Activated CD4-positive, alpha-beta memory T cell treated with anti-CD3 and anti-CD28 coated beads, Interleukin-2, amount 10 ng/mL, durations not matched to agents 7 days and 5 days (primary cell): ENCODE measurements around the gene CACNA2D3. TPM values are rescaled to one million over a fixed set of nuclear protein-coding genes. Genes with fewer than 3 reads are reported as not detected.

Experiments
- CTCF ChIA-PET: fragments of 350-600 bp; sonication (Branson Sonifier 250); formaldehyde crosslinking; loops from one replicate; lab custom pipeline; 2021; ENCODE audit warnings: antibody characterized with exemption, inconsistent platforms; lab: Charles Lee
- POLR2A ChIA-PET: fragments of 350-600 bp; sonication (Branson Sonifier 250); formaldehyde crosslinking; loops from one replicate; lab custom pipeline; 2021; ENCODE audit warnings: antibody characterized with exemption; lab: Charles Lee
- DNase-seq: peaks from one replicate; pipeline ENCODE4 v3.0.0-alpha.2; 2020
- H3K27ac Mint-ChIP-seq: one replicate; pipeline ENCODE4 v1.8.0; 2021; ENCODE audit warnings: mild to moderate bottlenecking, mixed read lengths
- H3K27me3 Mint-ChIP-seq: one replicate; pipeline ENCODE4 v1.8.0; 2021; ENCODE audit warnings: mixed read lengths
- H3K36me3 Mint-ChIP-seq: one replicate; pipeline ENCODE4 v1.8.0; 2021; ENCODE audit warnings: low read depth, mixed read lengths
- H3K4me1 Mint-ChIP-seq: one replicate; pipeline ENCODE4 v1.8.0; 2021; ENCODE audit warnings: mixed read lengths
- H3K4me3 Mint-ChIP-seq: one replicate; pipeline ENCODE4 v1.8.0; 2021; ENCODE audit warnings: mild to moderate bottlenecking, mixed read lengths
- H3K9me3 Mint-ChIP-seq: one replicate; pipeline ENCODE4 v1.8.0; 2021; ENCODE audit warnings: mixed read lengths
- total RNA-seq, 2 experiments: library from RNA; stranded (reverse); gene quantifications; one replicate each; pipeline ENCODE4 v1.2.3, GENCODE V29; 2021

Gene CACNA2D3
- total RNA-seq: not detected

DNA sequence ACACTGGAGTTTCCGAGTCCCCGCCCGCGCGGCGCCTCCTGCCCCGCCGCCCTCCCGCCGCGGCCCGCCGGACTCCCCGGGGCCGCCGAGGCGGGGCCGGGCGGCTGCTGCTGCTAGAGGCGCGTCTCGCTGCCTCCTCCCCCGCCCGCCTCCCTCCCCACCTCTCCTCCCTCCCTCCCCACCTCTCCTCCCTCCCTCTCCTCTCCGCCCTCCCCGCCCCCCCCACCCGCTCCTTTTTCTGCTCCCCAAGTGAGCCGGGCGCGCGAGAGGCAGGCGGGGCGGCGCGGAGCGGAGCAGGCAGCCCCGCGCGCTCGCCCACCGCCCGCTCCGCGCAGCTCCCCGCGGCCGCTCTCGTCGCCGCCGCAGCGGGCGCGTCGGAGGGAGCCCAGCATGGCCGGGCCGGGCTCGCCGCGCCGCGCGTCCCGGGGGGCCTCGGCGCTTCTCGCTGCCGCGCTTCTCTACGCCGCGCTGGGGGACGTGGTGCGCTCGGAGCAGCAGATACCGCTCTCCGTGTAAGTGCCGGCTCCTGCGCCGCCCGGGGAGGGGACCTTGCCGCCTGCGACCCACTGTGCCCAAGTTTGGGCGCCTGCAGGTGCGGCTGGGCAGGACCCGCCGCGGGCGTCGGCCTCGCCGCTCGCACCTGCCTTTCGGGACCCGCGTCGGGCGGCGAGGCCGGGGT, at the start of gene CACNA2D3:
Gene CACNA2D3 (plus strand): TSS at position 229 of the 679 bp plus-strand sequence.
- peaks cover 2% of the 10 kb centered on the region for H3K36me3 Mint-ChIP-seq
- no peaks in the 10 kb centered on the region for H3K9me3 Mint-ChIP-seq
- CTCF ChIA-PET: no interaction called here
- no peak within 1 kb of the TSS for H3K4me3 Mint-ChIP-seq
- DNase-seq: no peak
- H3K4me1 Mint-ChIP-seq: peaks cover 1% of the 10 kb centered on the region
- POLR2A ChIA-PET: no interaction called here
- no peak within 1 kb of the TSS for H3K27ac Mint-ChIP-seq
- peaks cover 49% of the 10 kb centered on the region for H3K27me3 Mint-ChIP-seq

DNA sequence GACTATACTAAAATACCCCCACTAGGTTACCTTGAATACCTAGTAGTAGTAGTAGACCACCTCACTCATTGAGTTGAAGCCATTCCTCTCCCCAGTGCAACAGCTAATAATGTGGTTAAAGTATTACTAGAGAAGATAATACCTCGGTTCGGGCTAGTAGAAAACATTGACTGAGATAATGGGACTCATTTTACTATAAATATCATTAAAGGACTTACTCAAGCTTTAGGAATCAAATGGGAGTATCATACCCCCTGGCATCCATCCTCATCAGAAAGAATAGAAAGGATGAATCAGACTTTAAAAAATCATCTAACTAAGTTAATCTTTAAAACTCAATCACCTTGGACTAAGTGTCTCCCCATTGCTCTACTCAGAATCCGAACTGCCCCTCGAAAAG, 49.0 kb upstream of the CACNA2D3 start:
- no peaks in the 10 kb centered on the region for H3K27me3 Mint-ChIP-seq
- H3K27ac Mint-ChIP-seq: no peak overlapping the region
- DNase-seq: no peak
- ChIA-PET POLR2A (no interaction called here), CTCF (no interaction called here)
- no peaks in the 10 kb centered on the region for H3K4me1 Mint-ChIP-seq
- no peak overlapping the region for H3K4me3 Mint-ChIP-seq
- no peaks in the 10 kb centered on the region for H3K36me3 Mint-ChIP-seq
- H3K9me3 Mint-ChIP-seq: peaks cover 7% of the 10 kb centered on the region

DNA sequence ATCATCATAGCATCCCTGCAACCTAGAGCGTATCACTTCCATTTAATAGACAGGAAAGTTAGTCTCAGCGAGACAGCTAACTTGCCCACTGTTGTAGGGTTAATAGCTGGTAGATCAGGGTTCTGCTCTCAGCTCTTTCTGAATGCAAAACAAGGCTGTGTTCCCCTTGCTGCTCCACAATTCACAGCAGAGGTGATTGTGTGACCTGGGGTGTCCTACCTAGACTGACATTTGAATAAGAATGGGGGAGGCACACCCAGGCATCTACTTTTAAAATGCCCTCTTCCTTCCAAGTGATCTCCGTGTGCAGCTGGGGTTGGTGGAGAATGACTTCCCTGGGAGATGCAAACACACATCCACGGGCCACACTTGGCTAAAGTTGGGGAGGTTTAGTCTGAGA, 43.0 kb upstream of the CACNA2D3 start:
- CTCF ChIA-PET: no interaction called here
- Mint-ChIP-seq H3K9me3 (no peaks in the 10 kb centered on the region), H3K4me1 (no peaks in the 10 kb centered on the region), H3K36me3 (no peaks in the 10 kb centered on the region), H3K4me3 (no peak overlapping the region), H3K27me3 (no peaks in the 10 kb centered on the region), H3K27ac (no peak overlapping the region)
- POLR2A ChIA-PET: no interaction called here
- DNase-seq: no peak

DNA sequence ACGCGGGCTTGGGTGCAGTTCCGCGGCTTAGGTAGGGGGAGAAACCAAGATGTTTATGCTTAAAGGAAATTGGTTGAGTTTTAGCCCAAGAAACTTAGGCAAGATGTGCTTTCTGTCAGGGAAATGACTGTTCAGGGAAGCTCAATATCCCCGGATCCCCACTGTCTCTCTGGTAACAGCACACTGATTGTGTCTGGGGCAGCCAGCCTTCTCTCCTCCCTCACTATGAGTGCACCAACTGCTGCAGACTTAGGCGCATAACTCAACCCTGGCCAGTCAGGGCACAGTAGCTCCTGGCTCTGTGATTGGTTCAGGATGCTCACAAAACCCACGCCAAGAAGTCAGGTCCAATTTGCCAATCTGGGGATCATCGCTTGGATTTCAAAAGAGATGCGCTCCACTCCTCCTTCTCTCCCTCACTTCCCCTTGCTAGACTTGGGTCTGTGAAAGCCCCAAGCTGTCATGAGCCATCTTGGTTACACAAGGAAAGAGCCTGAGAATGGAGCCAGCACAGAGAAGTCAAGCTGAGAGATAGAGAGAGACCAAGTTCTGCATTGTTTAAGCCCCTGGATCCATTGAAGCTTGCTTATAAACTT, 42.5 kb upstream of the CACNA2D3 start:
- ChIA-PET CTCF (no interaction called here), POLR2A (no interaction called here)
- no peak overlapping the region for H3K27ac Mint-ChIP-seq
- no peak for DNase-seq
- no peak overlapping the region for H3K4me3 Mint-ChIP-seq
- no peaks in the 10 kb centered on the region for H3K27me3 Mint-ChIP-seq
- no peaks in the 10 kb centered on the region for H3K4me1 Mint-ChIP-seq
- H3K36me3 Mint-ChIP-seq: no peaks in the 10 kb centered on the region
- H3K9me3 Mint-ChIP-seq: no peaks in the 10 kb centered on the region

DNA sequence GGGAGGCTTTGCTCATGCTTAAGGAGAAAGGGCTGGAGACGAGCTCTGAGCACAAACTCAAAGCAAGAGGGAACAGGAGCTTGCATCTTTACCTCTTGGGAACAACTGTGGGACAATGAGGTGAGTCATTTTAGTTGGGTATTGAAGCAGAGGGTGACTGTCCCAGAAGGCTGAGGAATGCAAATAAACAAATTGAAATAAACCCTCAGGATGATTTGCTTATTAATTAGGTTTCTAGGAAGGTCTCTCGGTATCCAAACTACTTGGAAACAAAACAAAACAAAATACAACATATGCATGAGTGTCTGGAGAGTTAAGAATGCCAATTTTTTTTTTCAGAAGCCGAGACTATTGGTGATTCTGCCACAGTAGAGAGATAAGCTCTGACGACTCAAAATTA, 38.4 kb upstream of the CACNA2D3 start:
- H3K4me1 Mint-ChIP-seq: no peaks in the 10 kb centered on the region
- no peak overlapping the region for H3K4me3 Mint-ChIP-seq
- no peaks in the 10 kb centered on the region for H3K9me3 Mint-ChIP-seq
- ChIA-PET CTCF (no interaction called here), POLR2A (no interaction called here)
- no peak for DNase-seq
- H3K27ac Mint-ChIP-seq: no peak overlapping the region
- H3K36me3 Mint-ChIP-seq: no peaks in the 10 kb centered on the region
- peaks cover 19% of the 10 kb centered on the region for H3K27me3 Mint-ChIP-seq

DNA sequence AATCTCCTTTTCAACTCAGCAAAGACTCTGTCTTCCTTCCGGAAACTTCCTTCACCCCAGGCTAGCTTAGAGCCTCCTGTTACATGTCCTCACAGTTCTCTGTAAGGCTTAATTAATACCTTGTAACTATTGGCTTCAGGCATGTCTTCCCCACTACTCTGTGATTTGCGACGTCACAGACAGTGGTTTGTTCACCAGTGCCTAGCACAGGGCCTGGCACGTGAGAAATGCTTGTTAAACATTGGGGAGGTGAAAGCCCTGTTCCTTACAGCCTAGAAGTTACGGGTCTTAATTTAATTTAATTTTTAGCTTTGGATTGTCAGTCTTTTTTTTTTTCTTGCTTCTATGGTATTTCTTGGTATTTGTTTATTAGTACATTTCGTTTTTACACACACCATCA, 36.4 kb upstream of the CACNA2D3 start:
- Mint-ChIP-seq H3K27ac (no peak overlapping the region), H3K4me3 (no peak overlapping the region), H3K27me3 (peaks cover 23% of the 10 kb centered on the region), H3K4me1 (no peaks in the 10 kb centered on the region), H3K36me3 (no peaks in the 10 kb centered on the region), H3K9me3 (no peaks in the 10 kb centered on the region)
- DNase-seq: no peak
- POLR2A ChIA-PET: no interaction called here
- CTCF ChIA-PET: no interaction called here

DNA sequence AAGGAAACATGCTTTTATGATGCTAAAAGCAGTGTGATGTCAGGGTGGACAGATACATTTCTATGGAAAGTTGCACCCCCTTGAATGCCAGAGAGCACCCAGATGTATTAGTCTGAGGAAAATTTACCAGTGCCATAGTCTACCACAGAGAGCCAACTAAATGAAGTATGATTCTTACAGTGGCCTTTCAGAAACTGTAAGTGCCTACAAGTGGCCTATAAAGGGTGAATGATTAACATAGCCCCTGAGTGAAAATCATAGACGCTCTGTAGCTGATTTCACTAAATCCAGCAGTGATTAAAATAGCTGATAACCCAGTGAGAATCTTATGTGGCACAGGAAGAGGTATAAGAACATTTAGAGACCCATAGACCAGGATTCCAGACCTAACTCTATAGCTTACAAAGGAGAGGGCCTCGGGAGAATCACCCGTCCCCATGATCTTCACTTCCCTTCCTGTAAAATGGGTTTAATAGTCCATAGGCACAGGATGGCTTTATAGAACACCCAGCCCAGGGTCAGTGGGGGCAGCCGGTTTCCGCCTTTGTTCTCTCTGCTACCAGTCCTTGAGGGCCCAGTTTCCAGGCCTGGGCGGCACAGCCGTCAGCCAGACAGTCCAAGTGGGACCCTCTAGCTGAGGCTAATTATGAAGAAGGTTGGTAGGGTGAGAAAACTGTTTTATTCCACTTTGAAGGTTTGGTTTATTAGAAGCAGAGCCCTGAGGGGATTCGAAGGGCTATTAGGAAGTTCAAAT, 35.5 kb upstream of the CACNA2D3 start:
- H3K4me3 Mint-ChIP-seq: no peak overlapping the region
- no peak overlapping the region for H3K27ac Mint-ChIP-seq
- H3K36me3 Mint-ChIP-seq: no peaks in the 10 kb centered on the region
- ChIA-PET POLR2A (no interaction called here), CTCF (no interaction called here)
- H3K4me1 Mint-ChIP-seq: no peaks in the 10 kb centered on the region
- no peak for DNase-seq
- peaks cover 23% of the 10 kb centered on the region for H3K27me3 Mint-ChIP-seq
- no peaks in the 10 kb centered on the region for H3K9me3 Mint-ChIP-seq

DNA sequence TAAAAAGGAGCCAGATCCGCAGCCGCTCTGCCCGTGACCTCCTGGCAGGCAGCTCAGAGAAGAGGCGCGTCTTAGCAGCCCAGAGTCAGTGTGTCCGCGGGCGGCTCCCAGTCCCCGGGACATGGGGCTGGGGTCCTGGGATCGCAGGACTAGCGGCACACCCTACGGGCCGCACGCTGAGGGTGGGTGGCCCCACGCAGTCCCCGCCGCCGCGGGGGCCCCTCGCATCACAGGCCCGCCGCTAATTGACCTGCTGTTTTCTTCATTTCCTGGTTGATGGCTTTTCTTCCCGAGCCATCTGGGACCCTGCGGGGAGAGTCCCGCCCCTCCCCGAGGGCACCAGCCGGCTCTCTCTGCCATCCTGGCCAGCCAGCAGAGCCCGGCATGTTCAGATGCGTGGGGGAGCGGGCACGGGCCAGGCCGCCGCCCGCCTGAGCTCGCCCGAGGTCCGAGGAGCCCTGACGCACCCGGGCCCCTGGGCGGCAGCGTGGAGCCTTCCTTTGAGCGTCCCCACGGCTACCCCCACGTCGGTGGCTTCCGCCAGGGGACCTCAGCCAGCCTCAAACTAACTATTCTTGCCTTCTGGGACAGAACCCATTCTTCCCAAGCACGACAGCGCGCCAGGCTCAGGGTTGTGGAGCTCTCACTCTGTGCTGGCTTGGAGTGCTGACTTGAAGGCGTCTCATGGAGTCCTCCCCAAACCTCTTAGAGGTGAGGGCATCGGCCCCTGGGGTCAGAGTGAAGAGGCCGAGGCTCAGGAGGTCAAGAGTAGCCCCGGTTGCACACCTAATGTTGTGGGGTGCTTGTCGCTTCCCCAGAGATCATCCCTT, 34.6 kb upstream of the CACNA2D3 start:
- no peaks in the 10 kb centered on the region for H3K4me1 Mint-ChIP-seq

DNA sequence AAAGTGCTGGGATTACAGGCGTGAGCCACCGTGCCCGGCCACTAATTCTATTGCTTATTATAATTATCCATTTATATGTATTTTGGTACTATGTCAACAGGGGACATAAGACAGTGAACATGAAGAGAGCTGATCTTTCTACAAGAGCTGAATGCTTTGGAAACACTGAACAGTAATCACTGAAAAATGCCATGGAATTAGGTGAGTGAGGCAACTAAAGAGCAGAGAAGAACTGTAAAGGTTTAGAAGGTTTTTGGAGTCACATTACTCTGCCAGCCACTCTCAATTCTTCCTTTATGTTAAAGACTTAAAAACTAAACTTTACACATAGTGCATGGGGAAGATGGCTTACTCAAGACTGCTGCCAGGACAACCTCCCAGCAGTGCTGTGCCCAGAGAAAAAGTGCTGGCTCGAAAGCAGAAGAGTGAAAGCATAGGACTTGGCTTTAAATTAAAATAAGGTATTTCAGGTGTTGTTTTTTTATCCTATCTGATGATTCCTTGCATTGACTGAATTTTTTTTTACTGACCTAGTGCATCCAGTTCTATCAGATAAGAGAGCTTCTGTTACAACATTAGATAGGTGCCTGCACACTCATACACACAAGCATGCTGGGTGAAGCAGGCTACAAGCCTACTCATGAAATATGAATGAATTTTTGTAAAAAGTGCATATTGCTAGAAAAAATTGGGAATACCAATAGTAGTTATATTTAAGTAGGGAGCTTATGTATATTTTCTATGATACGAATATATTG, 28.7 kb upstream of the CACNA2D3 start:
- Mint-ChIP-seq H3K9me3 (no peaks in the 10 kb centered on the region), H3K27ac (no peak overlapping the region), H3K36me3 (no peaks in the 10 kb centered on the region), H3K4me3 (no peak overlapping the region), H3K27me3 (peaks cover 6% of the 10 kb centered on the region), H3K4me1 (no peaks in the 10 kb centered on the region)
- ChIA-PET POLR2A (no interaction called here), CTCF (interaction anchor here (0.7 kb wide), 1 partner anchor 42 kb away, joined by 3 read pairs; no protein-coding TSS in a partner anchor)
- no peak for DNase-seq

More for the DNA sequence above, 34.6 kb upstream of the CACNA2D3 start:
- H3K27me3 Mint-ChIP-seq: peaks cover 23% of the 10 kb centered on the region
- ChIA-PET CTCF (no interaction called here), POLR2A (no interaction called here)
- no peak for DNase-seq
- no peak overlapping the region for H3K27ac Mint-ChIP-seq
- no peaks in the 10 kb centered on the region for H3K36me3 Mint-ChIP-seq
- no peak overlapping the region for H3K4me3 Mint-ChIP-seq
- H3K9me3 Mint-ChIP-seq: no peaks in the 10 kb centered on the region

DNA sequence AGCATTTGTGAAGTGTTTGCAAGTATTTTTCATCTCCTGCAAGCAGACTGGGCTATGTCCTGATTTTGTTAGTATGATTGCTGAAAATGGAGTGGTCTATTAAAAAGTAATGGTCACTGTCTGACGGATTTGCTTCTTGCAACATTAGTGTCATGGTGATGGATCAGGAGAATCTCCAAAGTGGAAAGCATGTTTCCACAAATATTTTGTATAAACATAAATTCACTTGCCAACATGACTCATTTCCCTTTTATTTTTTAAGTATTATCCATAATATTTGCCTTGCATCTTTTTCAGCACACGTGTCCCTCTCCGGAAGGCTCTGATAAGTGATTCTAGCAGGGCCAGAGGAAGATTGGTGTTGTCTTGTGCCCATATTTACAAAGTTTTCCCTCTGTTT, 27.4 kb upstream of the CACNA2D3 start:
- H3K27ac Mint-ChIP-seq: no peak overlapping the region
- DNase-seq: no peak
- peaks cover under 1% of the 10 kb centered on the region for H3K27me3 Mint-ChIP-seq
- H3K9me3 Mint-ChIP-seq: no peaks in the 10 kb centered on the region
- no peaks in the 10 kb centered on the region for H3K4me1 Mint-ChIP-seq
- ChIA-PET CTCF (no interaction called here), POLR2A (no interaction called here)
- H3K36me3 Mint-ChIP-seq: no peaks in the 10 kb centered on the region
- no peak overlapping the region for H3K4me3 Mint-ChIP-seq

DNA sequence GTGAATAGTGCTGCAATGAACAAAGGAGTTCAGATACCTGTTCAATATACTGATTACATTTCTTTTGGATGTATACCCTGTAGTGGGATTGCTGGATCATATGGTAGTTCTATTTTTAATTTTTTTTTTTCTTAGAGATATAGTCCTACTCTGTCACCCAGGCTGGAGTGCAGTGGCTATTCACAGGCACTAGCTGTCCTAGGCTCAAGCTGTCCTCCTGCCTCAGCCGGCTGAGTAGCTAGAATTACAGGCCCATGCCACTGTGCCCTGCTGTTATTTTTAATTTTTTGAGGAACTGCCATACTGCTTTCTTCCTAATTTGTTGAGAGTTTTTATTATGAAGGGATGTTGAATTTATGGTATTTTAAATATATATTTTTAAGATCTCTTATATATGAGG, 23.0 kb upstream of the CACNA2D3 start:
- DNase-seq: no peak
- Mint-ChIP-seq H3K27ac (no peak overlapping the region), H3K27me3 (peaks cover 3% of the 10 kb centered on the region), H3K36me3 (no peaks in the 10 kb centered on the region), H3K4me3 (no peak overlapping the region), H3K9me3 (no peaks in the 10 kb centered on the region), H3K4me1 (no peaks in the 10 kb centered on the region)
- CTCF ChIA-PET: no interaction called here
- POLR2A ChIA-PET: no interaction called here

DNA sequence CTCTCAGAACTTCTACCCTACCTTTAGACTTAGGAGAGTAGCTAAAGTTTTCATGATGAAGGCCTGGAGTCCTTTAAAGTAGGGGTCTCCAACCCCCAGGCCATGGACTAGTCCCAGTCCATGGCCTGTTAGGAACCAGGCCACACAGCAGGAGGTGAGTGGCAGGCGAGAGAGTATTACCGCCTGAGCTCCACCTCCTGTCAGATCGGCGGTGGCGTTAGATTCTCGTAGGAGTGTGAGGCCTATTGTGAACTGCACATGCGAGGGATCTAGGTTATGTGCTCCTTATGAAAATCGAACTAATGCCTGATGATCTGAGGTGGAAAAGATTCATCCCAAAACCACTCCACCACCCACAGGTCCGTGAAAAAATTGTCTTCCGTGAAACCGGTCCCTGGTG, 18.3 kb upstream of the CACNA2D3 start:
- Mint-ChIP-seq H3K27me3 (peaks cover 3% of the 10 kb centered on the region), H3K36me3 (no peaks in the 10 kb centered on the region), H3K4me1 (no peaks in the 10 kb centered on the region), H3K9me3 (no peaks in the 10 kb centered on the region), H3K4me3 (no peak overlapping the region), H3K27ac (no peak overlapping the region)
- ChIA-PET POLR2A (no interaction called here), CTCF (no interaction called here)
- DNase-seq: no peak
